ENCODE data around the gene GTPBP3. TPM values are rescaled to one million over a fixed set of nuclear protein-coding genes. Genes with fewer than 3 reads are reported as not detected.
A peak's percentile ranks its signal among the peaks of the same experiment; 100 is the strongest.

GTPBP3 gene
- total and polyA plus RNA-seq, 9 of the 15 experiments (the other 6 are each of a cell fraction or from before 2014, with no cell fraction given): 4.9 to 124 (median 22.6) TPM

- TF ChIP-seq ZBTB40 (IDR thresholded peaks at IDR 0.05) (no peak), ZBTB40 (CRISPR knock-in tag; IDR thresholded peaks at IDR 0.05) (no peak), FOXA3 (CRISPR knock-in tag; conservative IDR thresholded peaks at IDR 0.05 in 1 of 2, IDR thresholded peaks at IDR 0.05 in 1 of 2) (peak in 1 of 2 experiments; percentile 64; a peak in 1 of 4 replicates), CREM (IDR thresholded peaks at IDR 0.05; ENCODE audit: low read depth) (peak; percentile 57), CEBPB (tag; IDR thresholded peaks at IDR 0.05) (0 out of 2 replicates have a peak, but pooled peaks have one; percentile 35), ATF7 (IDR thresholded peaks at IDR 0.05) (peak; percentile 64), CTBP1 (IDR thresholded peaks at IDR 0.05; ENCODE audit: borderline replicate concordance) (peak; percentile 26; the same call in 1 of the 2 replicates), ZNF431 (CRISPR knock-in tag; IDR thresholded peaks at IDR 0.05) (0 out of 2 replicates have a peak, but pooled peaks have one; percentile 42), KAT8 (IDR thresholded peaks at IDR 0.05; ENCODE audit: low read depth) (no peak), ZNF695 (CRISPR knock-in tag; IDR thresholded peaks at IDR 0.05) (peak; percentile 22; the same call in 1 of the 2 replicates), HDAC2 (IDR thresholded peaks at IDR 0.05) (peak; percentile 98; the same call in 1 of the 2 replicates), MYC (IDR thresholded peaks at IDR 0.05; ENCODE audit: low read depth, low read length) (peak; percentile 42; the same call in 1 of the 2 replicates), MYC (CRISPR knock-in tag; IDR thresholded peaks at IDR 0.05; ENCODE audit: borderline replicate concordance, low read depth) (no peak), KDM5B (IDR thresholded peaks at IDR 0.05; ENCODE audit: insufficient replicate concordance, low read depth, low read length) (peak; percentile 78)
- TF ChIP-seq, protein P1, sequence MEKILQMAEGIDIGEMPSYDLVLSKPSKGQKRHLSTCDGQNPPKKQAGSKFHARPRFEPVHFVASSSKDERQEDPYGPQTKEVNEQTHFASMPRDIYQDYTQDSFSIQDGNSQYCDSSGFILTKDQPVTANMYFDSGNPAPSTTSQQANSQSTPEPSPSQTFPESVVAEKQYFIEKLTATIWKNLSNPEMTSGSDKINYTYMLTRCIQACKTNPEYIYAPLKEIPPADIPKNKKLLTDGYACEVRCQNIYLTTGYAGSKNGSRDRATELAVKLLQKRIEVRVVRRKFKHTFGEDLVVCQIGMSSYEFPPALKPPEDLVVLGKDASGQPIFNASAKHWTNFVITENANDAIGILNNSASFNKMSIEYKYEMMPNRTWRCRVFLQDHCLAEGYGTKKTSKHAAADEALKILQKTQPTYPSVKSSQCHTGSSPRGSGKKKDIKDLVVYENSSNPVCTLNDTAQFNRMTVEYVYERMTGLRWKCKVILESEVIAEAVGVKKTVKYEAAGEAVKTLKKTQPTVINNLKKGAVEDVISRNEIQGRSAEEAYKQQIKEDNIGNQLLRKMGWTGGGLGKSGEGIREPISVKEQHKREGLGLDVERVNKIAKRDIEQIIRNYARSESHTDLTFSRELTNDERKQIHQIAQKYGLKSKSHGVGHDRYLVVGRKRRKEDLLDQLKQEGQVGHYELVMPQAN (IDR thresholded peaks at IDR 0.05; ENCODE audit: borderline replicate concordance): peak; percentile 65
- TF ChIP-seq, protein P2, sequence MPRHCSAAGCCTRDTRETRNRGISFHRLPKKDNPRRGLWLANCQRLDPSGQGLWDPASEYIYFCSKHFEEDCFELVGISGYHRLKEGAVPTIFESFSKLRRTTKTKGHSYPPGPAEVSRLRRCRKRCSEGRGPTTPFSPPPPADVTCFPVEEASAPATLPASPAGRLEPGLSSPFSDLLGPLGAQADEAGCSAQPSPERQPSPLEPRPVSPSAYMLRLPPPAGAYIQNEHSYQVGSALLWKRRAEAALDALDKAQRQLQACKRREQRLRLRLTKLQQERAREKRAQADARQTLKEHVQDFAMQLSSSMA (CRISPR knock-in tag; IDR thresholded peaks at IDR 0.05): 0 out of 2 replicates have a peak, but pooled peaks have one; percentile 76
These were observed 3.5 kb upstream of the GTPBP3 start (continued) for GRCh38 chr19:17333611-17334413.
